Mucosa of descending colon (tissue), 3 donors: ENCODE results near the gene SHFL. TPM values are rescaled to one million over a fixed set of nuclear protein-coding genes. Genes with fewer than 3 reads are reported as not detected.

ENCODE experiments used
- ATAC-seq: fragments of 200-7000 bp; cut with Tn5 transposase; one replicate; pipeline ENCODE4 v1.9.1; 2020; ENCODE audit warnings: mild to moderate bottlenecking, moderate library complexity
- DNase-seq, 3 donors: peaks; one replicate each; pipeline ENCODE4 v3.0.0-alpha.2; 2020
- H3K36me3 ChIP-seq: fragments of 200-600 bp; one replicate; pipeline ENCODE4 v1.8.0; 2021; ENCODE audit warnings: low read depth, mild to moderate bottlenecking
- H3K4me1 ChIP-seq: fragments of 200-600 bp; one replicate; pipeline ENCODE4 v1.8.0; 2021; ENCODE audit warnings: low read depth, mild to moderate bottlenecking
- H3K4me3 ChIP-seq: fragments of 200-600 bp; one replicate; pipeline ENCODE4 v1.8.0; 2021; ENCODE audit warnings: mild to moderate bottlenecking
- H3K9me3 ChIP-seq: fragments of 200-600 bp; one replicate; pipeline ENCODE4 v1.8.0; 2021; ENCODE audit warnings: mild to moderate bottlenecking
- intact Hi-C, 2 donors: fragments of 100-400 bp; cut with DNase I in 1 of 2; cut with micrococcal nuclease in 1 of 2; formaldehyde crosslinking; loops; one replicate each; pipeline versions ENCODE4 v1.11.0 to v1.11.1; 2022; cut with DNase I, micrococcal nuclease
- total RNA-seq, 3 donors: library from RNA; stranded (reverse); fragmentation: NEBNext Ultra II Directional in 2 of 3; extraction: Animal tissue kit (Norgen Biotek cat#: 25700) in 2 of 3; gene quantifications; one replicate each; pipeline versions ENCODE4 v1.2.1 to v1.2.4, GENCODE V29; 2021 to 2023
- TF ChIP-seq, protein P1 (sequence below): fragments of 200-600 bp; IDR thresholded peaks from one replicate; pipeline ENCODE4 v1.8.0; 2022; ENCODE audit warnings: antibody characterized with exemption, mild to moderate bottlenecking
- donor health status: DM: no; HTN: no; CAD: no; lungs with moderate emphysema.
- donor health status: DM: no; HTN: no; CAD: no.
- donor health status: DM: no; HTN: yes; CAD: no.

The SHFL gene
- total RNA-seq, 3 donors from 2014 or later, result 26.9 to 41.5 (median 28.1) TPM

GRCh38 chr19:10132905-10133304, 46.8 kb downstream of the SHFL start:
- Histone ChIP-seq H3K4me3 (no peak overlapping the region), H3K4me1 (no peaks in the 10 kb centered on the region), H3K36me3 (peaks cover 15% of the 10 kb centered on the region), H3K9me3 (no peaks in the 10 kb centered on the region)
- intact Hi-C loops, result no loop called here
- ATAC-seq, result no peak
- DNase-seq, result no peak
- TF ChIP-seq, protein P1, sequence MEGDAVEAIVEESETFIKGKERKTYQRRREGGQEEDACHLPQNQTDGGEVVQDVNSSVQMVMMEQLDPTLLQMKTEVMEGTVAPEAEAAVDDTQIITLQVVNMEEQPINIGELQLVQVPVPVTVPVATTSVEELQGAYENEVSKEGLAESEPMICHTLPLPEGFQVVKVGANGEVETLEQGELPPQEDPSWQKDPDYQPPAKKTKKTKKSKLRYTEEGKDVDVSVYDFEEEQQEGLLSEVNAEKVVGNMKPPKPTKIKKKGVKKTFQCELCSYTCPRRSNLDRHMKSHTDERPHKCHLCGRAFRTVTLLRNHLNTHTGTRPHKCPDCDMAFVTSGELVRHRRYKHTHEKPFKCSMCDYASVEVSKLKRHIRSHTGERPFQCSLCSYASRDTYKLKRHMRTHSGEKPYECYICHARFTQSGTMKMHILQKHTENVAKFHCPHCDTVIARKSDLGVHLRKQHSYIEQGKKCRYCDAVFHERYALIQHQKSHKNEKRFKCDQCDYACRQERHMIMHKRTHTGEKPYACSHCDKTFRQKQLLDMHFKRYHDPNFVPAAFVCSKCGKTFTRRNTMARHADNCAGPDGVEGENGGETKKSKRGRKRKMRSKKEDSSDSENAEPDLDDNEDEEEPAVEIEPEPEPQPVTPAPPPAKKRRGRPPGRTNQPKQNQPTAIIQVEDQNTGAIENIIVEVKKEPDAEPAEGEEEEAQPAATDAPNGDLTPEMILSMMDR, result no peak

GRCh38 chr19:10133596-10133995, 47.5 kb downstream of the SHFL start:
- intact Hi-C loops, result no loop called here

GRCh38 chr19:10134040-10134439, 47.9 kb downstream of the SHFL start:
- Histone ChIP-seq H3K4me3 (no peak overlapping the region), H3K9me3 (no peaks in the 10 kb centered on the region), H3K36me3 (peaks cover 15% of the 10 kb centered on the region), H3K4me1 (no peaks in the 10 kb centered on the region)
- no peak for DNase-seq
- no peak for ATAC-seq
- intact Hi-C loops, result no loop called here
- TF ChIP-seq, protein P1, result no peak

More at GRCh38 chr19:10133596-10133995, 47.5 kb downstream of the SHFL start:
- peaks cover 15% of the 10 kb centered on the region for H3K36me3 ChIP-seq
- H3K4me3 ChIP-seq, result no peak overlapping the region
- ATAC-seq (no peak), DNase-seq (no peak)
- no peaks in the 10 kb centered on the region for H3K4me1 ChIP-seq
- TF ChIP-seq, protein P1, result no peak
- no peaks in the 10 kb centered on the region for H3K9me3 ChIP-seq

DNA sequence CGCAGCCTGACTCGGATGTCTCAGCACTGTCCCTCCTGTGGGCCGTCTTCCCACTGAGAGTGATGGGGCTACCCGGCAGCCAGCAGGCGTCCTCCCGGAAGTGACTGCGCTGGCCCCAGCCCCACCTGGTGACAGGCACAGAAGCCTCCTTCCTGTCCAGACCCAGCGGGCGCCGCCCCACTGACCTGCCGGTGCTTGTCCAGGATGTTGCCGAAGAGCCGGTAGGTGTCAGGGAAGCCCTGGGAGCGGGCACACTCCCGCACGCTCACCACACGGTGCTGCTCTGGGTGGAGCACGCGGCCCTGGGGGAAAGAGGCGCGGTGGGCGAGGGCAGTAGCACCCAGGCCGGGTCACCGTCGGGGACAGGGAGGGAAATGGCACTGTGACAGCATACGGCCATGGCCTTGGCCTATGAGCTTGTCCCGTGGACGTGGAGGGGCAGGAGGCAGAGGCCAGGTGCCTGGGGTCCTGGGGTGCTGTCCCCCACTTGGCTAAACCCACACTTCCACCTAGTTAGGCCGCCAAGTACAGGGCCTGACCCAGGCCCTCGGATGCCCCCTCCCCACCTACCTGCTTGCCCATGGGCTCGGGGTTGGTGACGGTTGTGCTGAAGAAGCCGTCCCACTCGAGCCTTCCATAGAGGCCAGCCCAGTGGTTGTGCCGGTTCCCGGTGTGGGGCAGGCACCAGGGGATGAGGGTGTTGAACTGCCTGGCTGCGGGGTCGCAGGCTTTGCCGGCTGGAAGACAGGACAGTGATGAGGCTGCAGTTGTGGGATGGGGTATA, 49.6 kb downstream of the SHFL start:
- ATAC-seq (no peak), DNase-seq (no peak)
- no peaks in the 10 kb centered on the region for H3K4me1 ChIP-seq
- H3K9me3 ChIP-seq, result no peaks in the 10 kb centered on the region
- intact Hi-C loops, result no loop called here
- peaks cover 15% of the 10 kb centered on the region for H3K36me3 ChIP-seq
- H3K4me3 ChIP-seq, result no peak overlapping the region
- TF ChIP-seq, protein P1, result no peak

GRCh38 chr19:10136936-10137335, 50.8 kb downstream of the SHFL start:
- DNase-seq (no peak), ATAC-seq (no peak)
- intact Hi-C loops, result no loop called here
- Histone ChIP-seq H3K36me3 (peaks cover 15% of the 10 kb centered on the region), H3K4me1 (no peaks in the 10 kb centered on the region), H3K9me3 (no peaks in the 10 kb centered on the region), H3K4me3 (no peak overlapping the region)
- TF ChIP-seq, protein P1, result no peak
